HG03469 (cell line): ENCODE measurements around the gene PTPN12.
"Not testable (repeated sequence)": the region's sequence is repeated elsewhere in the genome, so short reads cannot be mapped to it uniquely, and the experiment has no call there.

Source experiments
- ATAC-seq: cut with Tn5 transposase; IDR thresholded peaks from one replicate; pipeline ENCODE4 v1.9.1; 2021; ENCODE audit warnings: mild to moderate bottlenecking, moderate library complexity, moderate number of reproducible peaks; ENCODE audit not compliant: unreplicated experiment

Gene PTPN12

GRCh38 chr7:77575187-77575586 lies 38.1 kb downstream of the PTPN12 start:
- no peak for ATAC-seq

GRCh38 chr7:77576856-77577255 lies 39.8 kb downstream of the PTPN12 start:
- ATAC-seq = no peak

GRCh38 chr7:77579797-77580196 lies 42.7 kb downstream of the PTPN12 start:
- no peak for ATAC-seq

- ATAC-seq = no peak
Observed at GRCh38 chr7:77580762-77581350, 43.8 kb downstream of the PTPN12 start.

GRCh38 chr7:77587272-77587671 lies 50.2 kb downstream of the PTPN12 start:
- no peak for ATAC-seq

- no peak for ATAC-seq
Observed at GRCh38 chr7:77600952-77601351, 63.9 kb downstream of the PTPN12 start.

- no peak for ATAC-seq
Observed at GRCh38 chr7:77606562-77606961, 69.5 kb downstream of the PTPN12 start.

GRCh38 chr7:77619314-77619713 lies 82.2 kb downstream of the PTPN12 start:
- no peak for ATAC-seq

GRCh38 chr7:77626586-77627308 lies 89.7 kb downstream of the PTPN12 start:
- ATAC-seq = no peak

- no peak for ATAC-seq
Observed at GRCh38 chr7:77627309-77627676, 90.2 kb downstream of the PTPN12 start.

GRCh38 chr7:77629797-77630196 lies 92.7 kb downstream of the PTPN12 start:
- no peak for ATAC-seq

GRCh38 chr7:77631820-77632219 lies 94.7 kb downstream of the PTPN12 start:
- ATAC-seq = no peak

- no peak for ATAC-seq
Observed at GRCh38 chr7:77644774-77645173, 107.7 kb downstream of the PTPN12 start.

- no peak for ATAC-seq
Observed at GRCh38 chr7:77648742-77649338, 111.7 kb downstream of the PTPN12 start.

GRCh38 chr7:77649716-77650349 lies 112.7 kb downstream of the PTPN12 start:
- ATAC-seq = no peak

GRCh38 chr7:77651575-77652162 lies 114.6 kb downstream of the PTPN12 start:
- no peak for ATAC-seq

GRCh38 chr7:77652826-77653225 lies 115.7 kb downstream of the PTPN12 start:
- not testable (repeated sequence) for ATAC-seq

GRCh38 chr7:77653572-77653971 lies 116.5 kb downstream of the PTPN12 start:
- no peak for ATAC-seq

GRCh38 chr7:77655356-77655755 lies 118.3 kb downstream of the PTPN12 start:
- no peak for ATAC-seq

GRCh38 chr7:77655836-77656455 lies 118.9 kb downstream of the PTPN12 start:
- no peak for ATAC-seq
